ENCODE results near the gene KCNQ4. TPM values are rescaled to one million over a fixed set of nuclear protein-coding genes. Genes with fewer than 3 reads are reported as not detected.

The KCNQ4 gene
- total RNA-seq, 1 donor from 2014 or later, result not detected

DNA sequence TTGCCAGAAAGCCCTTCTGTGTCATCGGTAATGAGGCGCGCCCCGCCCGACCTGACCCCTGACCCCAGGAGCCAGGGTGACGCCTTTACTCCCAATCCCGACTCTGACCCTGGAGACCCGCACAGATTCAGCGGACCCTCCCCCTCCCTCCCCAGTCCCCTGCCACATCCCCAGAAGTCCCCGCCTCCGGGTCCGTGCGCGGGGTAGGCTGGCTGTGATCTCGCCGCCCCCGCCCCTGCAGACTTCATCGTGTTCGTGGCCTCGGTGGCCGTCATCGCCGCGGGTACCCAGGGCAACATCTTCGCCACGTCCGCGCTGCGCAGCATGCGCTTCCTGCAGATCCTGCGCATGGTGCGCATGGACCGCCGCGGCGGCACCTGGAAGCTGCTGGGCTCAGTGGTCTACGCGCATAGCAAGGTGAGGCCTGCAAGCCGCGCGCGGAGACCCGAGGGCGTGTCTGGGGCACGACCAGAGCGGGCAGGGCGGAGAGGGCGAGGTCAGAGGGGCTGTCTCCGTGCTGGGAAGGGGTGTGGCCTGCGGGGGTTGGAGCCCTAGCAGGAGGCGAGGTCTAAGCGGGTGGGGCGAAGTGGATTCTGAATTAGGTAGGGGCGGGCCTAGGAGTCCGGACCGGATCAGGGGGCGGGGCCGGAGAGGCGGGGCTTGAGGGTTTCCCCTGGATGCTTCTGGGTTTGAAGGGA, 34.8 kb downstream of the KCNQ4 start:
- DNase-seq (ENCODE audit: low read depth in 2 of 2), result peak in 1 of 2 donors; percentile 23

DNA sequence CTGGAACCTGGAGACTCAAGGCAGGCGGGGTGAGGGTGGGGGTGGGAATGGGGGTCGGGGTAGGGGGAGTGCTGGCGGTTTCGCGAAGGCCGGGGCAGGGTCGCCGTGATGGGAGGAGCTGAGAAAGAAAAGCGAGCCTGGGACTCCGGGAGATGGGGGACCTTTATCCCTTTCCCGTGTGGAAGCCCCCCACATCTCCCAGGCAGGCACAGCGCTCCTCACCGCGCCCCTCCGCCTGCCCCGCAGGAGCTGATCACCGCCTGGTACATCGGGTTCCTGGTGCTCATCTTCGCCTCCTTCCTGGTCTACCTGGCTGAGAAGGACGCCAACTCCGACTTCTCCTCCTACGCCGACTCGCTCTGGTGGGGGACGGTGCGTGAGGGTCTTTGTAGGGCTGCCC, 35.5 kb downstream of the KCNQ4 start:
- no peak for DNase-seq (ENCODE audit: low read depth in 2 of 2)

- DNase-seq (ENCODE audit: low read depth in 2 of 2), result no peak
Measured at GRCh38 chr1:40820251-40820797, 36.7 kb downstream of the KCNQ4 start.

GRCh38 chr1:40820911-40821693, 37.5 kb downstream of the KCNQ4 start:
- no peak for DNase-seq (ENCODE audit: low read depth in 2 of 2)

DNA sequence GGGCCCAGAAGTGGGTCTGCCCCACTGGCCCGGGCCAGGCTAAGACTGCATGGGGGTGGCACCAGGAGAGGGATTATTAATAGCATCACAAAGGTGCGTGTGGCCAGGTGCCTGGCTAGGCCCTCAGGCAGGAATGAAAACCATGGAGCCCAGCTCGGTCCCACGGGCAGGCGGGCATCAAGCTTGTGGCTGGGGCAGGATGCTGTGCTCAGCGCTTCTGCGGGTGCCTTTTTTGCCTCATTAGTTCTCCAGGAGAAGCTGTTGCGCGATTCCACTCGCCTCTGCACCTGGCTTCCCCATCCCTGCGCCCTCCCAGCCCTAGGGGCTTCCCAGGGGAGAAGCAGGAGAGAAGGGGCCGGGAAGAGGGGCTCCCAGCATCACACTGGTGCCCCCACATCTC, 39.3 kb downstream of the KCNQ4 start:
- no peak for DNase-seq (ENCODE audit: low read depth in 2 of 2)

DNA sequence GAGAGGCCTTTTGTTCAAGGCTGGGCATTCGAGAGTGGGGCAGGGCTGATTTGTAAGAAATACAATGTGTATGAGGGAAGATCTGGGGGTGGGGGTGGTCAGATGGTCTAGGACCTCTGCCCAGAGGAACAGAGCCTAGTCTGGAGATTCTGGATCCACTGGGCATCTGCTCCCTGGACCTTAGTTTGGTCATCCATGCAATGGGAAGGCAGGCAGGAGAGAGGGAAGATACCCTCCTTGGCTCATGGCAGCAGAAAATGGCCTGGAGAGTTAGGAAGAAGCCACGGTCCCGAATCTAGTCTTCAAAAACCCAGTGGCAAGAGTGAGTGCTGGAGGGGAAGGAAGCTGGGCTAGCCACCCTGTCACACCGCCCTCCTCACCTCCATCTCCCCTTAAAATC, 39.8 kb downstream of the KCNQ4 start:
- no peak for DNase-seq (ENCODE audit: low read depth in 2 of 2)

GRCh38 chr1:40823983-40824382, 40.4 kb downstream of the KCNQ4 start:
- no peak for DNase-seq (ENCODE audit: low read depth in 2 of 2)

- peak in 1 of 2 donors; percentile 19 for DNase-seq (ENCODE audit: low read depth in 2 of 2)
Measured at GRCh38 chr1:40824591-40825434, 41.2 kb downstream of the KCNQ4 start.

GRCh38 chr1:40825435-40825788, 41.8 kb downstream of the KCNQ4 start:
- DNase-seq (ENCODE audit: low read depth in 2 of 2), result no peak

GRCh38 chr1:40825996-40826395, 42.4 kb downstream of the KCNQ4 start:
- DNase-seq (ENCODE audit: low read depth in 2 of 2), result no peak

DNA sequence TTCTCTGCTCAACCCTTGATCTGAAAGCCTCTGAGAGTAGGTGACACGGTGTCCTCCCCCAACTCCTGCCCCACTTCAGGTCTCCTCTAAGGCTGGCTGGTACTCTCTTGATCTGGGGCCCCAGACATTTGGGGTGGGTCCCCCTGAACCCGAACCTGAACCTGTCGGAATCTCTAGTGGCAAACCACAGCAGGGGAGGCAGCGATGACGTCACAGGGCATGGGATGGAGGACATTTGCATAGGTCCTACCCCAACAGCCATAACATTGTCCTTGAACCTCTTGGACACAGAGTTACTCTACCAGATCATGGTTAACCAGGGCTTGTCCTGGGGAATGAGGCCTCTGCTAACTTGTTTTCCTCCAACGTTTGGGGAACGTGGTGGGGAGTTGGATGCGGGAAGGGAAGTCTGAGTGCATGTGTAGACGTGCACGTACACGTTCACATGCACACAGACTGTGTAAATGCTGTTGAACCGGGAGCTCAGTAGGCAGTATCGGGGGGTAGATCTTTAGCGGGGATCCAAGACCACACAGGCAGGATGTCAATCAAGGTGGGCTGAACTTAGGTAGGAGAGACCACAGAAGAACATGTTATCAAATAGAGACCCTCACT, 46.2 kb downstream of the KCNQ4 start:
- DNase-seq (ENCODE audit: low read depth in 2 of 2), result no peak

DNA sequence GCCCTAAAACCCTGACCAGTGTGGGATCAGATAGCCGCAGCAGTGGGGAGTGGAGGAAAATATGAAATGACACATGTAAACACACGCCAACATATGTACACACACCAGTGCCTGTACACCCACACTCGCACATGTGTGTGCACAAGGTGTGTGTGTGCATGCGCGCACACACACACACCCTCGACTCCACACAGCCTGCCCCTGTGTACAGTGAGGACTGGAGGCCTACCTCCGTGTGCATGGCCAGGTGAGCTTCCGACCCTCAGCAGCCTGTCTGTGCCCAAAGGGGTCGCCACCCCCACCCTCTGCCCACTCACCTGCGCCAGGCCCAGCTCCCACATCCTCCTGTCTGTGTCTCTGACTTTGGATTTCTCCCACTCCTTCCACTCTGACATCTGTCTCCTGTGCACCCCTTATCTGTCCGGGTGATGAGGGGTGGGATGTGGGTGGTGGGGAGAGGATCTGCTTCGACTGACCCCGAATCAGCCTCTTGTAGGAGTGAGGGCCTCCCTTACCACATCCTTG, 46.9 kb downstream of the KCNQ4 start:
- no peak for DNase-seq (ENCODE audit: low read depth in 2 of 2)

GRCh38 chr1:40831001-40831732, 47.6 kb downstream of the KCNQ4 start:
- DNase-seq (ENCODE audit: low read depth in 2 of 2), result no peak

DNA sequence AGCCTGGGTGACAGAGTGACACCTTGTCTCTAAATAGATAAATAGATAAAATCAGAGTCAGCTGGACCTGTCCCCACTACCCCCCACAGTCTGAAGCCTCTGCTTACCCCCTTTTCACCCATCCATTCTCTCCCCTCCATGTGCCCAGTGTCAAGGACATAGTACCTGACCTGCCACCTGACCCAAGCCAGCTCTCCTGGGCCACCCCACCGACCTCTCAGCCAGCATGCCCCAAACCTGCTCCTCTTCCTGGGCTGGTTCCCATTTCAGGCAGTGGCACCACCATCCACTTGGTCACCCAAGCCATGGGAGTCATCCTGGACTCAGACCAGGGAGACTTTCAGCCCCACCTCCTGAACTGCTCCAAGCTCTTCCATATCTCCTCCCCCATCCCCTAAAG, 50.4 kb downstream of the KCNQ4 start:
- no peak for DNase-seq (ENCODE audit: low read depth in 2 of 2)

DNA sequence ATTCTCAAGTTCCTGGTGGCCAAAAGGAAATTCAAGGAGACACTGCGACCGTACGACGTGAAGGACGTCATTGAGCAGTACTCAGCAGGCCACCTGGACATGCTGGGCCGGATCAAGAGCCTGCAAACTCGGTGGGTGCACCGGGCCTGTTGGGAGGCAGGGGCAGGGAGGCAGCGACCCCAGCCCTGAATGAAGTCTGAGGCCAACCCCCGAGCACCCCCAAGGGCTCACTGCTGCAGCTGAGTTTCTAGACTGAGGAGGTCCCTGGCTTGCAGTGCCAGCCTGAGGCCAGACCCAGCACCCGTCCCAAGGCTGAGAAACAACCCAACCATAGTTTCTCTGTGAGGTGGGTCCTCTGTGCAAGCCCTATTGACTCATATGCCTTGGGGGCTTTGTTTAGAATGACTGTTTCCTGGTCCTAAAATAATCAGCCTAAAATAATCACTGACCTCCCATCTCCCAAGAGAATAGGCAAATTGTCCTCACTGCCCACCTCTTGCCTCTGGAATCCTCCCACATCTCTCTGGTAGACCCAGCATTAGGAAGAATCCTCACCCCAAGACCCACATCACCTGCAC, 51.5 kb downstream of the KCNQ4 start:
- DNase-seq (ENCODE audit: low read depth in 2 of 2), result no peak

GRCh38 chr1:40836283-40836682, 52.7 kb downstream of the KCNQ4 start:
- DNase-seq (ENCODE audit: low read depth in 2 of 2), result no peak

- no peak for DNase-seq (ENCODE audit: low read depth in 2 of 2)
Measured at GRCh38 chr1:40837601-40838000, 54.0 kb downstream of the KCNQ4 start.

GRCh38 chr1:40838045-40838979, 54.7 kb downstream of the KCNQ4 start:
- DNase-seq (ENCODE audit: low read depth in 2 of 2), result no peak

All from lung microvascular endothelial cell (primary cell).